Endothelial cell of umbilical vein (primary cell): Measurements from ENCODE around the gene RAP1GAP2.
"Not testable (repeated sequence)": the region's sequence is repeated elsewhere in the genome, so short reads cannot be mapped to it uniquely, and the experiment has no call there.

Experiments
- CTCF ChIP-seq, 2 donors: IDR thresholded peaks; 1 replicate in 1 of 2; 2 replicates in 1 of 2; pipeline ENCODE4 v1.5.1; 2011; ENCODE audit warnings: low read length in 2 of 2, mild to moderate bottlenecking in 2 of 2, moderate library complexity in 2 of 2, control low read depth in 1 of 2, inconsistent platforms in 1 of 2, low read depth in 1 of 2; ENCODE audit not compliant: insufficient read depth in 1 of 2; ENCODE audit errors: extremely low read depth in 1 of 2
- EZH2 ChIP-seq: IDR thresholded peaks from 2 replicates; pipeline ENCODE4 v1.6.1; 2012; ENCODE audit warnings: borderline replicate concordance, low read depth, mild to moderate bottlenecking, moderate library complexity, low read length, inconsistent platforms; ENCODE audit not compliant: severe bottlenecking
- GATA2 ChIP-seq: IDR thresholded peaks from 2 replicates; pipeline ENCODE4 v1.7.0; 2011; ENCODE audit warnings: low read depth, mild to moderate bottlenecking, moderate library complexity, mixed read lengths, low read length; ENCODE audit not compliant: insufficient read length, insufficient read depth
- MAX ChIP-seq: IDR thresholded peaks from 2 replicates; pipeline ENCODE4 v1.6.1; 2011; ENCODE audit not compliant: insufficient read depth, insufficient read length
- POLR2A ChIP-seq: IDR thresholded peaks from 2 replicates; pipeline ENCODE4 v1.6.1; 2012; ENCODE audit warnings: low read depth, mild to moderate bottlenecking, control low read depth, low read length
- POLR2AphosphoS5 ChIP-seq: IDR thresholded peaks from 2 replicates; pipeline ENCODE4 v1.6.1; 2012; ENCODE audit warnings: low read depth, mild to moderate bottlenecking, control low read depth, low read length, moderate library complexity; ENCODE audit not compliant: insufficient read depth

- not testable (repeated sequence) for TF ChIP-seq CTCF (IDR thresholded peaks at IDR 0.05; ENCODE audit: extremely low read depth in 1 of 2, insufficient read depth in 1 of 2, low read depth in 1 of 2, low read length in 2 of 2); POLR2A; POLR2AphosphoS5; EZH2; GATA2; MAX
Measured at GRCh38 chr17:2819294-2819693, 23.1 kb downstream of the RAP1GAP2 start.
